Astrocyte of the cerebellum (primary cell): Measurements from ENCODE around the gene DDX6.

ENCODE experiments used
- DNase-seq: peaks from one replicate; pipeline ENCODE4 v3.0.0-alpha.2; 2011; ENCODE audit warnings: low read depth
- H3K4me3 ChIP-seq: 2 replicates; pipeline ENCODE4 v1.5.1; 2011; ENCODE audit warnings: mild to moderate bottlenecking, low read depth, low read length, moderate library complexity
- CTCF ChIP-seq: IDR thresholded peaks from 2 replicates; pipeline ENCODE4 v1.5.1; 2012; ENCODE audit warnings: low read length, low read depth, moderate library complexity, mild to moderate bottlenecking; ENCODE audit errors: missing control alignments
- in situ Hi-C: cut with HindIII; loops from 2 replicates; pipeline ENCODE4 v1.10.0; 2017; ENCODE audit warnings: low sequenced_read_pairs

The DDX6 gene

DNA sequence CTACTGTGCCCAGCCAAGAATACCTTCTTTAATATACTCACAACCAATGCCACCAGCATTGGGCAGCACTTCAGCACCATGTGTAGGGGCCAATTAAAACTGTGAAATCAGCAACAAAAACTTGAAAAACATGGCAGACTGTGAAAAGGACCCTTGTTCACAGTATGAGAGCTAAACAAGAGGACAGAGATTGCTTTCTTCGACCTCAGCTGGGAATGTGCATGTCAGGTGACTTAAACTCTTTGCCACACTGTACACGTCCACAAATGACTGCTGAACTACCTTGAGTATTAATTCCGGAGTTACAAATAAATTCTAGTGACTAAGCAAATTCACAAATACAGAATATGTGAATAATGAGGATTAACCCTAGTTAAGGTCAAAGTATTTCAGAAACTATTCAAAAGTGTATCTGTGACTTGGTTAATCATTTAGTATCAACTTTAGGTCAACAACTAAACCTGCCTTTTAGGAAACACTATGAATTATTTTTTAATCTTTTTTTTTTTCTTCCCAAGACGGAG is 33.0 kb downstream of the DDX6 start:
- TF ChIP-seq CTCF, result no peak
- no peak overlapping the region for H3K4me3 ChIP-seq
- in situ Hi-C loops, result no loop called here
- no peak for DNase-seq

GRCh38 chr11:118752654-118753053 is 38.3 kb downstream of the DDX6 start:
- H3K4me3 ChIP-seq, result no peak overlapping the region
- in situ Hi-C loops, result no loop called here
- DNase-seq, result no peak
- TF ChIP-seq CTCF, result no peak

- no peak overlapping the region for H3K4me3 ChIP-seq
- in situ Hi-C loops, result no loop called here
- no peak for TF ChIP-seq CTCF
- no peak for DNase-seq
These were observed 41.5 kb downstream of the DDX6 start for GRCh38 chr11:118749429-118749828.

DNA sequence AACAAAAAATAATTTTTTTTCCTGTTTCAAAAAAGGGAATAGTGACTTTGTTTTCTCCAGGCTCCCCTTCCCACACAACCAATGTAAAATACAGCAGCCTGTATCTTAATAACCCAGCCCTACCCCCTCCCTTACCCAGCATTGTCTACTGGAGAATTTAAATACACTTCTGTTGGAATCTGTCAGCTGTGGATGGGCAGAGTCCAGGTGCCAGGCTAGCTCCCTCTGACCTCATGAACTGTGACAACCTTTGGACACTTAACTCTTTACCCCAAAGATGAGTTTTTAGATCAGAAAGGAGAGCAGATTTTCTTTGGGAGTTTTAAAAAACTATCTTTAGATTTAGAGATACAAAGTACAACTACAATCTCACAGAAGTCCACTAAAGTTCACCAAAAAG is 42.9 kb downstream of the DDX6 start:
- DNase-seq, result no peak
- in situ Hi-C loops, result no loop called here
- H3K4me3 ChIP-seq, result no peak overlapping the region
- no peak for TF ChIP-seq CTCF

DNA sequence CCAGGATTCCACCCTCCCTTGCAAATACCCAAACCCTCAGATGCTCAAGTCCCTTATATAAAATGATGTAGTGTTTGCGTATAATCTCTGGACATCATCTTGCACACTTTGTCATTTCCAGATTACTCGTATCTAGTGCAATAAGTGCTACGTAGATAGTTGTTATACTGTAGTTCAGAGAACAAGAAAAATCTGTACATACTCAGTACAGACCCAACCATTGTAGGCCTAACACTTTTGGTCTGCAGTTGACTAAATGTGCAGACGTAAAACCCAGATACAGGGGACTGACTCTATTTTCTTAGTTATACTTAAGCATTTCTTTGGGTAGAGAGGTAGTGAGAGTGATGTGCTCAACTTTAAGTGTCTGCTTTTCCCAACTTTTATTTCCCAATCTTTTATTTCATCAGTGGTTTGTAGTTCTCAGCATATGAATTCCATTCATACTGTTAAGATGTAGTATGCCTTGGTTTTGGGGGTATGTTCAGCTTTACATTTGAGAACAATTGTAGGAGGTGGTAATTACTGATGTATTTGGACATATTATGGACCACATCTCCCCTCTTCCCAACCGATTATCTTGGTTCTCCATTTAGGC is 43.9 kb downstream of the DDX6 start:
- TF ChIP-seq CTCF, result no peak
- in situ Hi-C loops, result no loop called here
- DNase-seq, result no peak
- no peak overlapping the region for H3K4me3 ChIP-seq

GRCh38 chr11:118744046-118744445 is 46.9 kb downstream of the DDX6 start:
- no peak overlapping the region for H3K4me3 ChIP-seq
- in situ Hi-C loops, result no loop called here
- no peak for TF ChIP-seq CTCF
- no peak for DNase-seq
